Astrocyte (in vitro differentiated cells and primary cell): ENCODE data around the gene APOBEC3C.

ENCODE experiments used
- EZH2 ChIP-seq: IDR thresholded peaks from 2 replicates; pipeline ENCODE4 v1.6.1; 2012; ENCODE audit warnings: mild to moderate bottlenecking, low read length, inconsistent platforms; ENCODE audit not compliant: insufficient read depth
- TF ChIP-seq, protein P1 (sequence below): IDR thresholded peaks from 2 replicates; pipeline ENCODE4 v1.5.1; 2011; ENCODE audit warnings: low read depth, mild to moderate bottlenecking, inconsistent platforms, low read length, moderate library complexity; ENCODE audit not compliant: insufficient read depth

DNA sequence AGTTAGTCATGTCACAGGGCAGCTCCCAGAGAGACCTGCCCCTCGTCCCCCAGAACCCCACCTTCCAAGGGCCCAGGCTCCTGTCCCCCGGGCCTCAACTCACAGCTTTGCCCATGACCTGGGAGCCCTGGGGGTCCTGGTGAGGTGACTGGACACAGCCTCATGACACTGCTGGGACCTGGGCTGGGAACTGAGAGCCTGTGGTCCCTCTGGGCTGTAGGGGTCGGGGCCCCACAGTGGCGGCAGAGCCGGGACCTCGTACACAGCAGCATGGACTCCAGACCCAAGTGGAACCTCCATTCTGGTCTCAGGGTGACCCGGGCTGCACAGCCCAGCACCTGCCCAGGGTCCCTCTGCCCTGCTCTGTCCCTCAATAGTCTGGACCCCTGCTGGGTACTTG, 49.8 kb upstream of the APOBEC3C start:
- TF ChIP-seq, protein P1, sequence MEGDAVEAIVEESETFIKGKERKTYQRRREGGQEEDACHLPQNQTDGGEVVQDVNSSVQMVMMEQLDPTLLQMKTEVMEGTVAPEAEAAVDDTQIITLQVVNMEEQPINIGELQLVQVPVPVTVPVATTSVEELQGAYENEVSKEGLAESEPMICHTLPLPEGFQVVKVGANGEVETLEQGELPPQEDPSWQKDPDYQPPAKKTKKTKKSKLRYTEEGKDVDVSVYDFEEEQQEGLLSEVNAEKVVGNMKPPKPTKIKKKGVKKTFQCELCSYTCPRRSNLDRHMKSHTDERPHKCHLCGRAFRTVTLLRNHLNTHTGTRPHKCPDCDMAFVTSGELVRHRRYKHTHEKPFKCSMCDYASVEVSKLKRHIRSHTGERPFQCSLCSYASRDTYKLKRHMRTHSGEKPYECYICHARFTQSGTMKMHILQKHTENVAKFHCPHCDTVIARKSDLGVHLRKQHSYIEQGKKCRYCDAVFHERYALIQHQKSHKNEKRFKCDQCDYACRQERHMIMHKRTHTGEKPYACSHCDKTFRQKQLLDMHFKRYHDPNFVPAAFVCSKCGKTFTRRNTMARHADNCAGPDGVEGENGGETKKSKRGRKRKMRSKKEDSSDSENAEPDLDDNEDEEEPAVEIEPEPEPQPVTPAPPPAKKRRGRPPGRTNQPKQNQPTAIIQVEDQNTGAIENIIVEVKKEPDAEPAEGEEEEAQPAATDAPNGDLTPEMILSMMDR, result no peak
- no peak for TF ChIP-seq EZH2
